Activated CD4-positive, alpha-beta T cell treated with anti-CD3 and anti-CD28 coated beads, Interleukin-2, amount 50 U/mL, for 48 hours (primary cell): ENCODE results near the gene PDE8B.

Experiments
- DNase-seq, 2 experiments: peaks; one replicate each; pipeline ENCODE4 v3.0.0-alpha.2; 2020

Gene PDE8B

GRCh38 chr5:77210091-77210963 lies at the start of gene PDE8B:
PDE8B (plus strand) TSS chr5:77210680; CDS start chr5:77210926, 246 bp downstream.
- DNase-seq: peak in 1 of 2 experiments; percentile 8

- no peak for DNase-seq
Measured at GRCh38 chr5:77163453-77163852, 47.0 kb upstream of the PDE8B start.

GRCh38 chr5:77167063-77167462 lies 43.4 kb upstream of the PDE8B start:
- DNase-seq: no peak

- DNase-seq: no peak
Measured at GRCh38 chr5:77167695-77168121, 42.8 kb upstream of the PDE8B start.

GRCh38 chr5:77168161-77168878 lies 42.2 kb upstream of the PDE8B start:
- no peak for DNase-seq

- no peak for DNase-seq
Measured at GRCh38 chr5:77168879-77169244, 41.6 kb upstream of the PDE8B start.

- no peak for DNase-seq
Measured at GRCh38 chr5:77170196-77170890, 40.1 kb upstream of the PDE8B start.

GRCh38 chr5:77171141-77171910 lies 39.2 kb upstream of the PDE8B start:
- no peak for DNase-seq

- DNase-seq: no peak
Measured at GRCh38 chr5:77172713-77173328, 37.7 kb upstream of the PDE8B start.

GRCh38 chr5:77174526-77174925 lies 36.0 kb upstream of the PDE8B start:
- DNase-seq: no peak

- no peak for DNase-seq
Measured at GRCh38 chr5:77175231-77175630, 35.2 kb upstream of the PDE8B start.

- DNase-seq: no peak
Measured at GRCh38 chr5:77176429-77176828, 34.1 kb upstream of the PDE8B start.

GRCh38 chr5:77177576-77177975 lies 32.9 kb upstream of the PDE8B start:
- no peak for DNase-seq

- DNase-seq: no peak
Measured at GRCh38 chr5:77180167-77181081, 30.1 kb upstream of the PDE8B start.

- DNase-seq: no peak
Measured at GRCh38 chr5:77181173-77181572, 29.3 kb upstream of the PDE8B start.

- no peak for DNase-seq
Measured at GRCh38 chr5:77181596-77182304, 28.7 kb upstream of the PDE8B start.

- DNase-seq: no peak
Measured at GRCh38 chr5:77182367-77182766, 28.1 kb upstream of the PDE8B start.

- DNase-seq: no peak
Measured at GRCh38 chr5:77186652-77187370, 23.7 kb upstream of the PDE8B start.

GRCh38 chr5:77189421-77189820 lies 21.1 kb upstream of the PDE8B start:
- no peak for DNase-seq
